Measurements from ENCODE around the gene HYLS1. TPM values are rescaled to one million over a fixed set of nuclear protein-coding genes. Genes with fewer than 3 reads are reported as not detected.
A peak's percentile ranks its signal among the peaks of the same experiment; 100 is the strongest.

HYLS1 gene
- total and polyA plus RNA-seq, 10 of the 15 experiments (the other 5 are each of a cell fraction or from before 2014, with no cell fraction given): 11.7 to 35.1 (median 17.6) TPM

- Histone ChIP-seq H3K4me1 (ENCODE audit: control insufficient read depth, insufficient read depth, low read length) (peaks cover 4% of the 10 kb centered on the region; the same call in 1 of the 2 replicates), H3K9me3 (replicated peaks; ENCODE audit: control insufficient read depth, insufficient read depth, low read length) (peaks cover 1% of the 10 kb centered on the region; the same call in 2 of the 3 replicates), H3K4me2 (ENCODE audit: control insufficient read depth, insufficient read depth) (peak within 1 kb of the TSS; percentile 45), H3K4me3 (no peak within 1 kb of the TSS; the same call in 1 of the 2 replicates), H3K27me3 (replicated peaks in 1 of 2; ENCODE audit: control insufficient read depth in 2 of 2, insufficient read depth in 2 of 2, low read length in 1 of 2) (peaks cover 3 to 7% of the 10 kb centered on the region in 2 experiments; a peak in 3 of 4 replicates), H2AFZ (ENCODE audit: control insufficient read depth, low read depth, low read length) (no peak within 1 kb of the TSS), H4K20me1 (ENCODE audit: control insufficient read depth, insufficient read depth) (no peaks in the 10 kb centered on the region), H3K36me3 (ENCODE audit: control insufficient read depth in 2 of 2, insufficient read depth in 2 of 2, low read length in 1 of 2) (peaks cover 4 to 13% of the 10 kb centered on the region in 2 experiments), H3K27ac (ENCODE audit: control insufficient read depth, insufficient read depth) (no peak within 1 kb of the TSS), H3K9ac (ENCODE audit: control insufficient read depth, insufficient read depth, low read length) (no peak within 1 kb of the TSS), H3K79me2 (ENCODE audit: control insufficient read depth, insufficient read depth, low read length) (peaks cover 8% of the 10 kb centered on the region)
- 67% methylated on average over 53 of the region's 81 CpGs for WGBS (ENCODE audit: insufficient coverage, insufficient replicate concordance, low lambda C conversion rate, missing lambda C conversion rate)
- FAIRE-seq: no peak
- no TSS peak for BruUV-seq (replicated peaks)
- CTCF ChIA-PET: interaction anchor here (1.4 to 1.7 kb wide), 3 partner anchors 16 to 290 kb away, joined by 4 to 10 read pairs (median 5); partner anchors contain the start of gene HYLS1
- intact Hi-C loops (cut with micrococcal nuclease; ENCODE audit: unreplicated experiment): no loop called here
- POLR2A ChIA-PET: interaction anchor here (0.9 to 2.1 kb wide), 2 partner anchors 17 to 312 kb away, joined by 7 to 13 read pairs; partner anchors contain the start of genes HYLS1 and STT3A
- SMC1A ChIA-PET (ENCODE audit: uncharacterized antibody, unreplicated experiment): interaction anchor here (1.7 kb wide), 1 partner anchor 18 kb away, joined by 3 read pairs; no protein-coding TSS in a partner anchor
- TF ChIP-seq HDGF (IDR thresholded peaks at IDR 0.05) (no peak), BHLHE40 (IDR thresholded peaks at IDR 0.05; ENCODE audit: borderline replicate concordance in 1 of 2, low read depth in 2 of 2, low read length in 1 of 2) (0 out of 4 replicates have a peak, but pooled peaks of 1 of the 2 experiments have one; percentile 10), JUNB (IDR thresholded peaks at IDR 0.05) (no peak), YY1 (IDR thresholded peaks at IDR 0.05; ENCODE audit: low read depth, low read length) (no peak), POLR2A (IDR thresholded peaks at IDR 0.05; ENCODE audit: low read depth, low read length) (peak; percentile 32; the same call in 1 of the 2 replicates), POU2F2 (IDR thresholded peaks at IDR 0.05; ENCODE audit: borderline replicate concordance, low read depth, low read length) (no peak), CHD1 (IDR thresholded peaks at IDR 0.05; ENCODE audit: low read depth, low read length) (no peak)
- RAD21 ChIA-PET (ENCODE audit: unreplicated experiment): interaction anchor here (1.0 kb wide), 3 partner anchors 10 to 16 kb away, joined by 3 to 8 read pairs (median 4); partner anchors contain the start of gene HYLS1
- in situ Hi-C loops (cut with MboI): no loop called here
- no peak for DNase-seq (ENCODE audit: low read depth, low spot score)
- no peak for ATAC-seq
These were observed 16.5 kb downstream of the HYLS1 start, which contains the start of gene DDX25 for GRCh38 chr11:125903711-125904659. TSS of gene DDX25 (plus strand) at chr11:125904508. CDS start at chr11:125904518, 10 bp downstream.
